K562 treated with DMSO at 1 percent for 24 hours (cell line): ENCODE measurements around the gene RAPGEF4. TPM values are rescaled to one million over a fixed set of nuclear protein-coding genes. Genes with fewer than 3 reads are reported as not detected.

Experiments
- total RNA-seq: library from RNA; unstranded; fragments of 300-600 nt; gene quantifications from 2 replicates; pipeline ENCODE4 v1.2.3, GENCODE V29; 2022; ENCODE audit warnings: low read depth; ENCODE audit not compliant: insufficient read depth

The RAPGEF4 gene
- total RNA-seq: 0.13 TPM in 1 of 2 replicates, not detected in the other

GRCh38 chr2:172735582-172736423 is at the start of gene RAPGEF4:
RAPGEF4 (plus strand) TSS chr2:172735845; CDS start chr2:172735984, 139 bp downstream.

GRCh38 chr2:173075781-173076580 is 340.3 kb downstream of the RAPGEF4 start, which contains the start of gene MAP3K20:
MAP3K20 (plus strand) TSS chr2:173075846; CDS start chr2:173091032, 15,186 bp downstream.

Other genes starting within 250 kb of the RAPGEF4 start
- 5.6 and 6.3 TPM in 2 replicates for gene PDK1, start 179.8 kb upstream of the RAPGEF4 start, total RNA-seq